GM12864 (cell line): Measurements from ENCODE around the gene BABAM1.
A peak's percentile ranks its signal among the peaks of the same experiment; 100 is the strongest.

Experiments
- DNase-seq: peaks from one replicate; pipeline ENCODE4 v3.0.0-alpha.2; 2011; ENCODE audit warnings: low read depth
- H3K4me3 ChIP-seq: 2 replicates; pipeline ENCODE4 v1.5.1; 2011; ENCODE audit warnings: mild to moderate bottlenecking, low read depth, low read length, control low read depth
- CTCF ChIP-seq: IDR thresholded peaks from 2 replicates; pipeline ENCODE4 v1.5.1; 2011; ENCODE audit warnings: low read depth, mild to moderate bottlenecking, moderate library complexity, low read length, control low read depth, inconsistent platforms; ENCODE audit errors: missing control alignments

Gene BABAM1

DNA sequence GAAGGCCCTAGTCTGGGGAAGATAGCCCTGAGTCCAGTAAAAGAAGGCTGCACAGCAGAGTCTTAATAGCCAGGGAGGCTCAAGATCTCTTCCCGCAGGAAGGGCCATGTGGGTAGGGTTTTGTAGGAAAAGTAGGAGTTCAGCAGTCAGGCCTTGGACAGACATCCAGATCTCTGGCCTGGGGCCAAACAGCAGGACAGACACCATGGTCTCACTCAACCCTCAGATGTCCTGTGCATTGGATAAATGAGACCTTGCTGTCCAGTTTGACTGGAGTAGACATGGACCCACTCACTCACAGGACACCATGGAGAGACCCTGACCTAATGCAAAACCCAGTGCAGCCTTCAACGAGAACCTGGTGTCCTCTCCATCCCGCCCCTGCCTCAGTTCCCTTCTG is 37.4 kb upstream of the BABAM1 start:
- no peak for TF ChIP-seq CTCF
- no peak overlapping the region for H3K4me3 ChIP-seq
- no peak for DNase-seq

DNA sequence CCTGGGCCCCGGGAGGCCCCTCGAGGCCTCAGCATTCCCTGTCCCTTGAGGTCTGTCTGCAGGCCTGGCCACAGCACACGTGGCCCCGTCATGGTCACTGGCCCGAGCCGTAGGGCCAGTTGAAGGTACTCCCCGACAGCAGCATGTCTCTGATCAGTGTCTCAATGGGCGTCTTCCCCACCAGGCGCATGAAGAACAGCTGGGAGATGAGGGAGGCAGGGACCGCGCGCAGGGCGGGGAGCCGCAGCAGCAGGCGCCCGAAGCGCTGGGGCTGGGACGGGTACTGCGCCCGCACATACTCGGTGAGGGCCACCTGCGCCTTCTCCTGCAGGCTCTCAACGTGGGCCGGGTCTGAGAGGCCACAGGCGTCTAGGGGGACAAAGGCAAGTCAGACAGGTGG is 35.0 kb upstream of the BABAM1 start:
- no peak for TF ChIP-seq CTCF
- DNase-seq: no peak
- H3K4me3 ChIP-seq: no peak overlapping the region

DNA sequence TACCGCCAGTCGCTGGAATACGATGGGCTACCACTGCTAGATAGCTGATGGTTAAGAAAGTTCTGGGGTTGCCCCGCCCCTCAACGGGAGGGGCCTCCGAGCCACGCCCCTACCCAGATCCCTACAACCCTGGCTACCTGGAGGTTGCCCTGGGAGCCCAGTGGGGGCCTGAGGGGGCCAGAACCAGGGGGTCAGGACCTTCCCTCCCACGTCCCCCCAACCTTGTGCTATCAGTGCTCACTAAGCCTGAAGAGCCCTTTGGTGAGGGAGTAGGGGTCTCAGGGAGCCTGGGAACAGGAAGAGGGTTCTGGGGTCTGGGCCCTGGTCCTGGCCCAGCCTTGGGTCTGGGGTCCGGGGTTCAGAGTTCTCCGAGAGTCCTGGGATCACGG is 32.3 kb upstream of the BABAM1 start:
- peak overlapping the region; percentile 61 for H3K4me3 ChIP-seq
- no peak for DNase-seq
- no peak for TF ChIP-seq CTCF

DNA sequence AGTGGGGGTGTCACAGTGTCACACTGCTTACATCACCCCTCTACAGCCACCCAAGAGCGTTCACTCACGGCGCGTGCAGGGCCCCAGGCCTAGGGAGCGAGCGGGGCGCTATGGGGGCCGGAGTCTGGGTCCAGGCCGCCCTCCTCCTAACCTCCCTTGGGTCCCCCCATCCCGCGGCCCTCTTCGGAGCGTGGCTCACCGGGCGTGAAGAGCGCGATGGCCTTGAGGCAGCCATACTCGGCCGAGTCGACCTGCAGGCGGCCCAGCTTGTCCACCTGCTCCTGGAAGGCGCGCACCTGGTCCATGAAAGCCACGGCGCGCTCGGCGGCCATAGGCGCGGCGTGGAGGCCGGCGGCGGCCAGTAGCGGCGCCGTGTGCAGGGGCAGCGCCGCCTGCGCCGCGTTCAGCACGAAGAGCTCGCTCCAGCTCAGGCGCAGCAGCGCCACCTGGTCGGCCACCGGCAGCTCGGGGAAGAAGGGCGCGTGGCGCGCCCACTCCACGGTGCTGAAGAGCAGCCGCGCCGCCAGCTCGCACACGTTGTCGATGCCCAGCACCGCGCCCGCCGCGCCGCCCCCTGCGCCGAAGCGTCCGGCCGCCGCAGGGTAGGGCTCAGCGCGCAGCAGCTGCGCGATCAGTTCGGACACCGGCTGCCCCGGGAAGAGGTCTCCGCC is 31.8 kb upstream of the BABAM1 start:
- H3K4me3 ChIP-seq: peak overlapping the region; percentile 61
- TF ChIP-seq CTCF: peak; percentile 64
- peak; percentile 30 for DNase-seq

DNA sequence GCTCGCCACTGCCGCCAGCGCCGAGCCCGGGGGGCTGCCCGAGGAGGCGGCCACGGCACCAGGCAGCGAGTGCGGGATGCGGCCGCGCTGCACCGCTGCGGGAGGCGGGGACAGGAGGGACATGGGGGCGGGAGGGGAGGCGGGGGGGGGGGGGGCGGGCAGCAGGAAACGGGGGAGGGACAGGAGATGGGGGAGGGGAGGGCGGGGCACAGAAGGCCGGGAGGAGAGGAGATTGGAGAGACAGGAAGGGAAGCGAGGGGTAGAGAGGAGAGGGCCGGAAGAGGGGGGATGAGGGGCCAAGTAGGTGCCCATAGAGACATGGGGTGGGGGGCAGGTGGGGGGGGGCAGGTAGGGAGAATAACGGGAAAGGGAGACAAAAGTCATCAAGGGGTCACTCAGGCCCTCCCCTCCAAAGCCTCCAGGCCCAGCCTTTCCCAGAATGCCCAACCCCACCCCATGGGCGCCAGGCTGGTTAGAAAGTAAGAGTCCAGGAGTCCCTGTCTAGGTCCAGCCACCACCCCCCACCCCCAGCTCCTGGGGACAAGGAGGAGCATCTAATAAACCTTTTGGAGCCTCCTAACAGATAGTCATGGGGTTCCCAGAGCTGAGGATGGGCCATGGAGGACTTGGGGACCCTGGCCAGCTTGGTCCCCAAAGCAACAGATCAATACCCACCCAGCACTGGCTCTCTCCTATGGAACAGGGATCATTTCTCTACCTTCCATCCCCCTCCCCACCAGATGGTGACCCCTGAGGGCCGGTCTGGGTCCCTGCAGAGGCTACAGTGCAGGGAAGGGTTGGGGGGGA is 31.1 kb upstream of the BABAM1 start:
- H3K4me3 ChIP-seq: peak overlapping the region; percentile 61
- DNase-seq: no peak
- TF ChIP-seq CTCF: no peak

DNA sequence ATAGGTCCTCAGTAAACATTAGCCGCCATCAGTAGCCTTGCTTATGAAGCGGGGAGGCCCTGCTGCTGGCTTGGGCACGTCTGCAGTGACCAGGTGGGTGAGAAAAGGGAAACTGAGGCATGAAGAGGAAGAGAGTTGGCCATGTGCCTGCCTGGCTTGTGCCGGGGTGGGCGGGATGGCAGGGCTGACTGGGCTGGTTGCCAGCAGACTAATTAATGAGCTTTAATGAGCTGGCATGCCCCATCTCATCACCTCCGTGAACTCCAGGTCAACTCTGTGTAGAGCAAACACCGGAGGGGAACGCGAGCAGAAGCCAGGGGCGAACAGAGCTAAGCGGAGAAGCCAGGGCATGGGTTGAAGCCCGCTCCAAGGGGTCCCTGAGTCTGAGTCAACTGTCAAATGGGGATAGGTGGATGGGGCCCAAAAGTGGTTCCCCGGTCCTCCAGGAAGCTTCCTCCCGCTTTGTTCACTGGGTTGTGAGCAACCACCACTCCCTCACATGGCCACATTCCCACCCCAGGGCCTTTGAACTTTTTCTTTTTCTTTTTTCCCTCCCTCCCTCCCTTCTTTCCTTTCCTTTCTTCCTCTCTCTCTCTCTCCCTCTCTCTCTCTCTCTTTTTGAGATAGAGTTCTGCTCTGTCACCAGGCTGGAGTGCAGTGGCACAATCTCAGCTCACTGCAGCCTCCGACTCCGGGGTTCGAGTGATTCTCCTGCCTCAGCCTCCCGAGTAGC is 30.3 kb upstream of the BABAM1 start:
- no peak for DNase-seq
- H3K4me3 ChIP-seq: no peak overlapping the region
- no peak for TF ChIP-seq CTCF
